ENCODE data around the gene FBXL16. TPM values are rescaled to one million over a fixed set of nuclear protein-coding genes. Genes with fewer than 3 reads are reported as not detected.

Gene FBXL16
- total RNA-seq, 1 experiment from 2014 or later: 22.2 TPM

GRCh38 chr16:660459-661183 lies 45.0 kb downstream of the FBXL16 start:
- no TSS peak for BruUV-seq (replicated peaks)
- TF ChIP-seq, protein P1, sequence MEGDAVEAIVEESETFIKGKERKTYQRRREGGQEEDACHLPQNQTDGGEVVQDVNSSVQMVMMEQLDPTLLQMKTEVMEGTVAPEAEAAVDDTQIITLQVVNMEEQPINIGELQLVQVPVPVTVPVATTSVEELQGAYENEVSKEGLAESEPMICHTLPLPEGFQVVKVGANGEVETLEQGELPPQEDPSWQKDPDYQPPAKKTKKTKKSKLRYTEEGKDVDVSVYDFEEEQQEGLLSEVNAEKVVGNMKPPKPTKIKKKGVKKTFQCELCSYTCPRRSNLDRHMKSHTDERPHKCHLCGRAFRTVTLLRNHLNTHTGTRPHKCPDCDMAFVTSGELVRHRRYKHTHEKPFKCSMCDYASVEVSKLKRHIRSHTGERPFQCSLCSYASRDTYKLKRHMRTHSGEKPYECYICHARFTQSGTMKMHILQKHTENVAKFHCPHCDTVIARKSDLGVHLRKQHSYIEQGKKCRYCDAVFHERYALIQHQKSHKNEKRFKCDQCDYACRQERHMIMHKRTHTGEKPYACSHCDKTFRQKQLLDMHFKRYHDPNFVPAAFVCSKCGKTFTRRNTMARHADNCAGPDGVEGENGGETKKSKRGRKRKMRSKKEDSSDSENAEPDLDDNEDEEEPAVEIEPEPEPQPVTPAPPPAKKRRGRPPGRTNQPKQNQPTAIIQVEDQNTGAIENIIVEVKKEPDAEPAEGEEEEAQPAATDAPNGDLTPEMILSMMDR (conservative IDR thresholded peaks at IDR 0.05): peak; percentile 52; the same call in 1 of the 2 replicates
- no peak for TF ChIP-seq EZH2 (IDR thresholded peaks at IDR 0.05; ENCODE audit: low read depth)
- peak overlapping the region; percentile 33; the same call in 1 of the 2 replicates for H3K4me2 ChIP-seq
- intact Hi-C loops (cut with micrococcal nuclease; ENCODE audit: unreplicated experiment): no loop called here
- ChIA-PET CTCF (interaction anchor here (0.6 to 0.9 kb wide), 2 partner anchors 15 to 52 kb away, joined by 3 to 4 read pairs; partner anchors contain the start of gene RHBDL1), POLR2A (ENCODE audit: unreplicated experiment) (interaction anchor here (0.5 to 0.8 kb wide), 4 partner anchors 13 to 100 kb away, joined by 3 to 4 read pairs (median 4); partner anchors contain the start of gene MSLN)
- H2AFZ ChIP-seq: no peak overlapping the region
- H3K9me3 ChIP-seq (ENCODE audit: insufficient read depth, low read depth): no peaks in the 10 kb centered on the region
- no peaks in the 10 kb centered on the region for H3K79me2 ChIP-seq (ENCODE audit: low read depth)
- H4K20me1 ChIP-seq (ENCODE audit: insufficient read depth): 0 out of 2 replicates have a peak, but pooled peaks cover 4% of the 10 kb centered on the region
- DNase-seq: peak; percentile 70 to 87
- no peak overlapping the region for H3K4me3 ChIP-seq
- H3K4me1 ChIP-seq (replicated peaks; ENCODE audit: insufficient read depth): peaks cover 7% of the 10 kb centered on the region; the same call in 1 of the 2 replicates
- no peaks in the 10 kb centered on the region for H3K27me3 ChIP-seq (ENCODE audit: insufficient read depth, low read depth)
- no peak overlapping the region for H3K27ac ChIP-seq
- H3F3A ChIP-seq (ENCODE audit: insufficient read depth, low read depth): peaks cover 7% of the 10 kb centered on the region
- H3K9me2 ChIP-seq (ENCODE audit: insufficient read depth): no peaks in the 10 kb centered on the region
- no peaks in the 10 kb centered on the region for H3K36me3 ChIP-seq (ENCODE audit: low read depth)

DNA sequence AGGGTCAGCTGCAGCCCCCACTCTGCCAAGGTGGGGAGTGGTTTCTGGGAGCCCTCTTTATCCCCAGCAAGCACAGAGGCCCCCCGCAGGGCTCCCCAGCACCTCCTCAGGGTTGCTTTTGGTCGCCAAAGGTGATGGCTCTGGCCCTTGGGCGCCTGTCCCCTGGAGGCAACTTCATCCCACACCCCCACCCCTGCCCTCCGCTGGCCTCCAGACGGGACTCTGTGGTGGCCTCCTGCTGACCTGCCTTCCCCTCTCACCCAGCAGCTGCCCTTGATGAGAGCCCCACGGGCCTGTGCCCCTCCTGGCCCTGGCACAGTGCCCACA lies 45.5 kb downstream of the FBXL16 start:
- intact Hi-C loops (cut with micrococcal nuclease; ENCODE audit: unreplicated experiment): no loop called here
- Histone ChIP-seq H3F3A (ENCODE audit: insufficient read depth, low read depth) (peaks cover 7% of the 10 kb centered on the region), H3K4me3 (no peak overlapping the region), H2AFZ (no peak overlapping the region), H3K4me2 (no peak overlapping the region), H3K79me2 (ENCODE audit: low read depth) (no peaks in the 10 kb centered on the region), H3K27me3 (ENCODE audit: insufficient read depth, low read depth) (no peaks in the 10 kb centered on the region), H3K36me3 (ENCODE audit: low read depth) (no peaks in the 10 kb centered on the region), H3K9me2 (ENCODE audit: insufficient read depth) (no peaks in the 10 kb centered on the region), H3K9me3 (ENCODE audit: insufficient read depth, low read depth) (no peaks in the 10 kb centered on the region), H3K4me1 (replicated peaks; ENCODE audit: insufficient read depth) (peaks cover 7% of the 10 kb centered on the region; the same call in 1 of the 2 replicates), H3K27ac (no peak overlapping the region), H4K20me1 (ENCODE audit: insufficient read depth) (0 out of 2 replicates have a peak, but pooled peaks cover 4% of the 10 kb centered on the region)
- no peak for DNase-seq
- no TSS peak for BruUV-seq (replicated peaks)
- ChIA-PET CTCF (interaction anchor here (0.9 kb wide), 1 partner anchor 16 kb away, joined by 4 read pairs; the partner anchor contains the start of gene RHBDL1), POLR2A (ENCODE audit: unreplicated experiment) (interaction anchor here (0.5 to 0.6 kb wide), 3 partner anchors 12 to 101 kb away, joined by 3 to 4 read pairs (median 4); partner anchors contain the start of gene MSLN)
- TF ChIP-seq, protein P1 (conservative IDR thresholded peaks at IDR 0.05): no peak
- TF ChIP-seq EZH2 (IDR thresholded peaks at IDR 0.05; ENCODE audit: low read depth): no peak

DNA sequence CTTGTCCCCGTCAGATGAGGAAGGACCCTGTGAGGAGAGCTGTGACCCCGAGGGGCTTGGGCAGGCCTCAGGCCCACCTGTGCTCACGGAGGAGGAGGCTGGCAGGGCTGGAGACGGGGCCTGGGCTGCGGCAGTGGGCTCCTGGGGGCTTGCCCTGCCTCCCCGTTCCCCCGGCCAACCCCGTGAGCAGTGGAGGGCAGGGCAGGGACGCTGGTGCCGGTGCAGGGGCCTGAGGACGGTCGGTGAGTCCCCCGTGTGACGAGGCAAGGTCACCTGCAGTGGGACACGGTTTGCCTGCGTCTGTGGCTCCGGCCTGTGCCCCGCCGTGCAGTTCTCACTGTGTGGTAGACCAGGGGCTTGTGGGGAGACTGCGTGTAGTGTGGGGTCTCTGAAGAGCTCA lies 46.0 kb downstream of the FBXL16 start:
- ChIA-PET POLR2A (ENCODE audit: unreplicated experiment) (interaction anchor here (0.6 kb wide), 1 partner anchor 12 kb away, joined by 3 read pairs; no protein-coding TSS in a partner anchor), CTCF (no interaction called here)
- no peak overlapping the region for H3K27ac ChIP-seq
- no peaks in the 10 kb centered on the region for H3K27me3 ChIP-seq (ENCODE audit: insufficient read depth, low read depth)
- DNase-seq: no peak
- TF ChIP-seq, protein P1 (conservative IDR thresholded peaks at IDR 0.05): no peak
- TF ChIP-seq EZH2 (IDR thresholded peaks at IDR 0.05; ENCODE audit: low read depth): no peak
- H2AFZ ChIP-seq: no peak overlapping the region
- BruUV-seq (replicated peaks): no TSS peak
- no peaks in the 10 kb centered on the region for H3K36me3 ChIP-seq (ENCODE audit: low read depth)
- no peaks in the 10 kb centered on the region for H3K9me2 ChIP-seq (ENCODE audit: insufficient read depth)
- H3K9me3 ChIP-seq (ENCODE audit: insufficient read depth, low read depth): no peaks in the 10 kb centered on the region
- H4K20me1 ChIP-seq (ENCODE audit: insufficient read depth): 0 out of 2 replicates have a peak, but pooled peaks cover 4% of the 10 kb centered on the region
- H3K4me3 ChIP-seq: no peak overlapping the region
- H3K79me2 ChIP-seq (ENCODE audit: low read depth): no peaks in the 10 kb centered on the region
- peaks cover 7% of the 10 kb centered on the region; the same call in 1 of the 2 replicates for H3K4me1 ChIP-seq (replicated peaks; ENCODE audit: insufficient read depth)
- peaks cover 7% of the 10 kb centered on the region for H3F3A ChIP-seq (ENCODE audit: insufficient read depth, low read depth)
- intact Hi-C loops (cut with micrococcal nuclease; ENCODE audit: unreplicated experiment): no loop called here
- H3K4me2 ChIP-seq: no peak overlapping the region

Measured in PC-9 (cell line).